Amniotic stem cell (primary cell): ENCODE measurements around the gene CNNM3.

Experiments used
- DNase-seq: peaks from one replicate; lab custom pipeline; 2025; lab: John Stamatoyannopoulos, UW

Gene CNNM3

DNA sequence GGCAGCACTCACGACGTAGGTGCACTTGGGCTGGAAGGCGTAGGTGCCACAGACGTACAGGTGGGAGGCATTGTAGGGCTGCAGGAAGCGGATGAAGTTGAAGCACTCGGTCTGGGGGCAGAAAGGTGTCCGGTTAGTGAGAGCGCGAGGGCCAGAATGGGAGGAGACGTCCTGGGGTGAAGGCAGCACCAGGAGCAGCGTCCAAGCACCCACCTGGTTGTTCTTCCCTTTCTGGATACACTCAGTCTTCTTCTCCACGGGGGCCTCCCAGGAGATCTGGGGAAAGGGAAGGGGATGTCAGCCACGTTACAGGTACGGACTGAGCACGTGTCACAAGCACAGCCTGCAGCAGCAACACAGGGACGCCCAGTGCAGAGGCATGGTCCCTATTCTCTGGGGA is 49.6 kb downstream of the CNNM3 start:
- no peak for DNase-seq

DNA sequence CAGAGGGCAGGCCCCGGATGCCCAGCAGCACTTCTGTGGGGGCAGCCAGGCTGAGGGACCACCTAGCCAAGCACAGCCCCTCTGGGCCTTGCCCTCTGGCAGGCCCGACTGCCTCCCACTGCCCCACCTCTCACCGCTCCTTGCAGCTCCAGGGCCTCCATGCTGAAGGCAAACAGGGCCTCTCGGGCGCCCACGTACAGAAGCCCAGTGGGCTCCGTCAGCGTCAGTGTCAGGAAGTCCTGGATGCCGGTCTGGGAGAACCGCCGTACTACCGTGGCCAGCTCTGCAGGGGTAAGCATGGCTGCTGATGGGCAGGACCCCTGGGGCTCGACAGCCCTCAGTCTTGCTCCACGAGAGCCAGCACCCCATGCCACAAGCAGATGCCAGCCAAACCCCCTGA is 50.1 kb downstream of the CNNM3 start:
- no peak for DNase-seq

DNA sequence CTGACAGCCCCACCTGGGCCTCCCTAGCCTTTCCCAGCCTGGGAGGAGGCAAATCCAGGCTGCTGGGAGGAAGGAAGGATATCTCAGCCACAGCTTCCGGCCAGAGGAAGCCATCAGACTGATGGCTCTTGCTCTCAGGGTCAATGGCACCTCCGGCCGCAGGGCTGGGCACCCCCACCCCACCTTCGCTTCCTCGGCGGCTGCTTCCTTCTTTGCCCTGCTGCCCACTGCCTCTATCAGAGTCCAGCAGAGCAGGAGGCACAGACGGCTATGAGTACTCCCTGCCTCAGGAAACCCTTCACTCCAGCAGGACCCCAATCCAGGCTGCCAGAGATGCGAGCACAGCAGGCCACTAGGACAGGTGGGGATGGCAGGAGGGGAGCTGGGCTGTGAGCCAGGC is 50.5 kb downstream of the CNNM3 start:
- no peak for DNase-seq

DNA sequence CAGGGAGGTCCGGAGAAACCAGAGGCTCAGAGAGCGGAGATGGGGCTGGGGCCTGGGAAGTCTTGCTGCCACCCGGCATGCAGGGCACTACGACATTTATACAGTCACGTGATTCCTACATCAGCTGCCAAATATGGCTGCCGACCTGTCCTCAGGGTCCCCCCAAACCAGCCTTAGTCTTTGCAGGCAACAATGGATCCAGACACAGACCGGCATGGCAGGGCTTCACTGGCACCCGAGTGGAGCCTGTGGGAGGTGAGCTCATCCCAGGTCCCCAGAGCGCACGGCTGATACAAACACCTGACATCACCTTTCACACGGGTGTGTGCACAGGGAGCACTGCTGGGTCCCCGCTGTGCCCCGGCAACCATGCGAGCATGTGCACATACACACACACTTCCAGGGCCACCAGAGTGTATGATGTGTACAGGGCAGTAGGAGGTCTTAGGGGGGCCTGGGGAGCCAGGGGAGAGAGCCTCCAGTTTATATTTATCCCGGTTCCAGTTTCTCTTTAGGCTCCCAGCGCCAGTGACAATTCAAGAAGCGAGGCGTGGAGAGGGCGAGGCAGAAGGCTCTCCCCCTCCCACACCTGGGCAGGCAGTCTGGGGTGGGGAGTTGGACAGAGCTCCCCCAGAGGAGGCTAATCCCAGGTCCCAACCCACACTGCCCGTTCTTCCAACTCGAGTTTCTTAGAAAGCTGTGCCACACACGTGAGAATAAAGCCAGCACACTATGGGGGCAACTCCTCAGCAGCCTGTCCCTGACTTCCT is 51.1 kb downstream of the CNNM3 start:
- DNase-seq, result no peak

DNA sequence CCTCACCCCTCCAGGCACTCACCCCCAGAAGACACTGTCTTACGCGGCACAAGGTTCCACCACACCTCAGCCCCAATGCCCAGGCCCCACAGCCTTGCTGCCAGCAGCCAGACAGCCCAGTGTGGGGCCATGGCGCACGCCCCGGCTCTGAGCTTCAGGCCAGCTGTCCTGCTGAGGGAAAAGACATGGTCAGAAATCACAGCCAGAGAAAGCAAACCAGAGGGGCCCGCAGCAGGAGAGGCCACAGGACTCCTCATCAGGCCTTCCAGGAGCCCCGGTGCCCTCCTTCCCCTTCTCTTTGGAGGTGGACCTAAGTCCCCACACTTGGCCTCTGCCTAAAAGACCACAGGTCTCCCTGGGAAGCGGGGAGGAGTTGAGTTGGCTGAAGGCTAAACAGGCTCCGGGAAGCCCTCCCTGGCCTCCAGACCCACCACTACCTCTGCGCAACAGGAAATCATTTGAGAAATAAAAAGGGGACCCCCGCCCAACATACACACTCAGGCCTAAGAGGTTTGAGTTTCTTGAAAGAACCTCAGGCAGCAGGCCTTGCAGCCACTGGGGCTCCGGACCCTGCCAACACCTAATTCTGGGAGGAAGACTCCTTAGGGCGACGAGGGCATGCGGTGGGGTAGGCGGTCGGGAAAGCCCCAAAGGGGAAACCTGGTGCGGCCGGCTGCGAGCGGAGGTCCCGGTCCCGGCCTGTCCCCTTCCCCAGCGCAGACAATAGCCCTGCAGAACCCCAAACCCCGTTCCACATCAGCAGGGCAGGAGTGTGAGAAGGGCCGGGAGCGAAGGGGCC is 51.9 kb downstream of the CNNM3 start:
- DNase-seq, result no peak

DNA sequence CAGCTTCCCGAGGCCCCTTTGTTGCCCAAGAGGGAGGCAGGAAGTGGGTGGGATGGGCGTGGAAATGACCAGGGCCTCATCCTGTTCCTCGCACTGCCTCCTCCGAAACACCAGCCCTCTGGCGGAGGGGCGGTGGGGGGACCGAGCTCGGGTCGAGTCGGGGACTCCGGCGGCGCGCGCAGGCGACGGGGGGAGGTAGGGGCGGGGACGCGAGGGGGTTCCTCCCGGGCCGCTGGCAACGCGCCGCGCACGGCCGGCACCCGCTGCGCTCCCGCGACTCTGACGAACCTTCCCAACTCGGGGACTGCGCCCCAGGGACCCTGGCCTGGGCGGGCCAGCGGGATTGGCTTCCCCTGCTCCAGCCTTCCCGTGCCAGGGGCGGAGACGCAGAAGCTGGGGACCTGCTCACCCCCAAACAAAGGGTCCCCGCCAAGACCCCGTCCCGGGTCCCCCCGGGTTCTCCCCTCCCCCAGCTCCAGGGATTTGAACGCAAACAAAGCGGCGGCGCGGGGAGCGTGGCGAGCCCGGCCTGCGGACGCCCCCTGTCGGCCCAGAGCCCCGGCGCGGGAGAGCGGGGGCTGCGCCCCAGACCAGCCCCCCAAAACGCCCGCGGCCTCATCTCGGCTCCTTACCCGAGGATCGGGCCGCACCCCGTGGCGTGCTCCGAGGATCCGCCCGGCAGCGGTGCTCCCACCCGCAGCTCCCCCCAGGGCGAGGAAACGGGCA is 52.6 kb downstream of the CNNM3 start:
- peak; percentile 82 for DNase-seq

DNA sequence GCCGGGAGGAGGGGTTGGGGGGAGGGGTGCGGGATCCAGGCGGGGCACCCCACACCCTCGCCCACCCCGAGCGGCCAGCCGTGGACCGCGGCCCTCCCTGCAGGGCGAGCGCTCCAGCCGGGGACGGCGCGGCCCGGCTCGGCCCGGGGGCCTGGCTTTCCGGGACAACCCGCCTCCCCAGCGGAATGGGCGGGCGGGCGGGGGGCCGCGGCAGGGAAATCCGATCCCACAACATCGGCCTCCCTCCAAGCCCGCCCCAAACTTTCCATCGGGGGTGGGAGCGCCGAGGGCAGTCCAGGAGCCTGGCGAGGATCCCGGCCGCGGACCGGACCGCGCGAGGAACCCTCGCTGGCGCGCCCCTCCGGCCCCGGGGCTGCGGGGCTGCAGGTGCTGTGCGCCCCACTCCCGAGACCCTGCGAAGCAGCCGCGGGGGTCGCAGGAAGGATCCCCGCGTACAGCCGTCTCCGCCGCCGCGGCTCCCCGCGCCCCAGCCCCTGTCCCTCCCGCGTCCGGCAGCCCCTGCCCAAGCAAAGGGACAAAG is 53.3 kb downstream of the CNNM3 start:
- peak; percentile 26 for DNase-seq

DNA sequence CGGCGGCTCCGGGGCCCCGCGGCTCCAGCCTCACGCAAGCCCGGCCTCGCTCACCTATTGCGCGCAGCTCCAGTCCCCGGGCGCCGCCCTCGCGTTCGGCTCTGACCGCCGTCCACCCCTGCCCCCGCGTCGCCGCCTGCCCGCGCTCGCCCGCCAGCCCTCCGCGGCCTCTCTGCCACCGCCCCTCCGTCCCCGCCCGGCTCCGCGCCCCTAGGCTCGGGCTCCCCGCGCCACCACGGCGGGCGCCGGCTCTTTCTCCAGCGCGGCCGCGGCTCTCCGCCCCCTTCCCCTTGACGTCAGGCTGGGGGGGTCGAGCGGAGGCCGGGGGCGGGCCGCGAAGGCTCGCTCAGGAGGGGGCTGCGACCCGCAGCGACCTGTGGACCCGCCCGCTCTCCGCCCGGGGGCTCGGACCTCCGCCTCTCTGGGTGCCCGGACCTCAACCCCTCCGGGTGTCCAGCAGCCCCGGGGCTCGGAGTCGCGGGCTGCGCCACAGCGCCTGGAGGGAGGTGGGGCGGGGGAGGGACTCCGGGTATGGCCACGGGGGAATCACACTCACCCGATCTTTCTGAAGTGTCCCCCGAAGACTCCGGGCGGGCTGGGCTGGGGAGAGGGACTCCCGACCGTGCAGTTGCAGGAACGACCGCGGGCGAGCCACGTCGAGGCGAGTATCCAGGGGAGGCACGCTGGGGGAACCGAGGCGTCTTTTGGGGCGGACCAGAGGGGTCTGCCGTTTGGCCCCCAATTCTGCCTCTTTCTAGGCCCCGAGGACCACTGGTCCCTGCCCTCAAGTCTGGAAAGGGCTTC is 54.0 kb downstream of the CNNM3 start, which contains the start of gene SEMA4C:
Gene SEMA4C (minus strand): TSS at position 259 of the 804 bp plus-strand sequence. CDS start 2,194 bp downstream, outside the sequence.
- DNase-seq, result no peak

DNA sequence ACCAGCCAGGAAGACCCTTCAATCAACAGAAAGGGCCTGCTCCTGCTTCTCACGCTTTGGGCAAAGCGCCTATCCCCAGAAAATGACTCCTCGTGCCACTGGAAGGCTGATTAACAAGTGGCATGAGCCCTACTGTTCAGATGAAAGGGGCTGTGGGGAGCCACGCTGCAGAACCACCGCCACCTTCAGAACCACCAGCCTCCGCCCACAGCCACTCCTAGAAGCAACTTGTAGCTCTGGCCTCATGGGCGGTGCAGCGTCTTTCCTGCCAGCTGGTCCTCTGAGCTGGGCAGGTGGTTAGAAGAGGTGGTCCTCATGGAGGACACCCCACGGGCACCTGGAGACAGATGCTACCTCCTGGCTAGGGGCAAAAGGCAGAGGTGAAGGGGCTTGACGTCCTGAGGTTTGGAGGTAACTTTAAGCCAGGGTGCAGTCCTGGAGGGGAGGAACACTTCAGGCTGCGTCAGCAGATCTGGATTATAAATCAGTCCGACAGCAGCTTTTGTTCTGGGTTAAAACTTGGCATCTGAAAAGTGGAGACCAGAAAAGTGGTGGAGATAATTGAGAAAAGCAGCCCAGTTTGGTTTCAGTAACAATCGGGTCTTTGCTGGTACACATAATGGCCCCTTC is 54.7 kb downstream of the CNNM3 start:
- DNase-seq, result no peak

DNA sequence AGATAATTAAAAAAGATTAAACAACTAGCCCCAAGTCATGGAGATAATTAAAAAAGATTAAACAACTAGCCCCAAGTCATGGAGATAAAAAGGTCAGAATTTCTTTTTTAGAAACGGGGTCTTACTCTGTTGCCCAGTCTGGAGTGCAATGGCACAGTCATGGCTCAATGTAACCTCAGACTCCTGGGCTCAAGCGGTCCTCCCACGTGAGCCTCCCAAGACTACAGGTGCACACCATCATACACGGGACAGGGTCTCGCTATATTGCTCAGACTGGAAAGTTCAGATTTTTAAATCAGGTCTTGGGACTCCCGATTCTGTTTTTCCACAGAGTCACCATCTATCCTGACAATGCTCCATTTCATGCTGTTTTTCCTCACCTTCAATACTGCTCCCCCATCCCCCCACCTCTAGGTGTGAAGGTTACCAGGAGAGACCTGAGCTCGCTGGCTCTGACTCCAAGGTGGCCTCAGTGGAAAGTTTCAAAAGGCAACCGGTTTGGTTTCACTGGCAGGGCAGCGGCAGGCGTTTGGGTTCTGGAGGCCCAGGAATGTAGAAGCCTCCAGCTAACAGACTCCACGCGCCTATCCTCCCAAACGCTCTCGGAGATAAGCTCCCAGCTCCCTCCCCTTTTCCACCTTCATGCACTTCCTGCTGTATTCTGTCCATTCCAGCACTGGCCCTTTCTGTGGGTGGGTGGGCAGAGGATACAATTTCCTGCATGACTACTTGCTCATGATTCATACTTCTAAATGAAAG is 56.7 kb downstream of the CNNM3 start:
- no peak for DNase-seq

DNA sequence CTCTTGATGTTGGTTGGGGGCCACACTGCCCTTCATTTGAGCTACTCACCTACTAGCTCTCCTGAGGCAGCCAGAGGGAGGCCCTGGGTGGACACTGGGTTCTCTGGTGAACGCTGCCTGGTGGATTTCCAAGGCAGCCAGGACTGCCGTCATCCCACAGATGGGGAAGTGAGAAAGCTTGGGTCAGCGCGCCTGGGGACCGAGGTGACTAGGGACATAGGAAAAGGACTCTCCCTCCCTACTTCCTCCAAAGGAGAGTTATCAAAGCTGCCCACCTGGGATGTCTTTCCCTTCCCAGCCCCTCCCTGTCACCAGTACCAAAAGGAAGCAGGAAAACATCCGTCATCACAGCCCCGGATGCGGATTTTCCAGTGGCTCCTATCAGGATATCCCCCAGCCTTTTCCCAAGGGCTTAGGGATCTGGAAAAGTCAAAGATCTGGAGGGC is 57.6 kb downstream of the CNNM3 start:
- DNase-seq, result no peak

DNA sequence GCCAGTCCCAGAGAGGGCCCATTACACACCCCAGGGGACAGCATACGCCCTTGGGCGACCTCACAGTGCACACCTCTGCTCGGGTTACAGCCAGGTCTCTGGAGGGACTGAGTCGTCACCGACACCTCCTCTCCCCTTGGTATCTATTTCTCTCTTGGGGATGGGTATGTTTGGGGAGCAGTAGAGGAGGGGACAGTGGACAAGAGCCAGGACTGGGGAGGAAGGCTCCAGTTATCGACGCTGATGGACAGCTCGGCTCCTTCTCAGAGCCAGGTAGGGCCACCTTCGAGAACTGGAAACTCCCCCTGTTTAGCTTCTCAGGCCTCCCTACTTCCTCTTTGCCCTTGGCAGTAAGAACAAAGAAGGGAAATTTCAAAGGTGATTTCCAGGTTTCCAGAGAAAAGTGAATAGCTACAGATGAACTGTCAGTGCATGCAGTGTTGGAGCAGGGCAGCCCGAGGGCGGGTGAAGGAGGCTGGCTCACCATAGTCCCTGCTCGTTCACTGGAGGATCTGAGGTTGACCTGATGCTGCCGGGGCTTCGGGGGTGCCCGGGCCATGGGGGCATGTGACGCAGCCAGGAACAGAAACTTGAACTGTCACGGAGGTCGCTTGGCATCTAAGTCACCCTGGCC is 58.2 kb downstream of the CNNM3 start:
- DNase-seq, result no peak

DNA sequence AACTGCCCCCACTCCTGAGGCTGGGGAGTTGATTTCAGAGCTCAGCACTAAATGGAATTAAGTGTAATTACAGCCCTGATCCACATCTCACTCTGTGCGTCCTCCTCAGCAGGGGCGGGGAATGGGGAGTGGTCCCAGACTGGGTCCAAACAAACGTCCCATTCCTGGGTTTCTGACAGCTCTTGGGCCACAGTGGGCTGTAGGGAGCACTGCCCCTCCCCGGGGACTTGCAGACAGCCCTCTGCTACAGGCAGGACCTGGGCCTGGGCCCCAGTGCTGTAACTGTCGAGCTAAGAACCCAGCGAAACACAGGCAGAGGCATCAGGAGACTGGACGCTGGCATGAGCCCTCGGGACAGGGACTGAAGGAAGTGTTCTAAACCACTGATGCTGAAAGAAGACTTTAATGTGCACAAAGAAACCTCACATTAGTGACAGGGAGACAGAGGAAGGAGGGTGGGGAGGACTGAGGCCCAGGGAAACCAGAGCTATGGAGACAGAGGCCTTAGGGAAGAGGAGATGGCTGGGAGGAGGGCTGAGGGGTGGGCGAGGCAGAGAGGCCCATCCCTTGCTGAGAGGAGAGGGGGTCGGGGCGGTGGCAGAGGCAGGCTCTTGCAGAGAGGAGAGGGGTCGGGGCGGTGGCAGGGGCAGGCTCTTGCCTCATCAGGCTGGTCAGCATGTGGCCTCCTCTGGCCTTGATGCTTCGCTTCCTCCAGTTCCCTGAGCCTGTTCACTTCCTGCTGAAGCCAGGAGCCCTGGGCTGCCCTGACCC is 59.6 kb downstream of the CNNM3 start:
- DNase-seq, result no peak

DNA sequence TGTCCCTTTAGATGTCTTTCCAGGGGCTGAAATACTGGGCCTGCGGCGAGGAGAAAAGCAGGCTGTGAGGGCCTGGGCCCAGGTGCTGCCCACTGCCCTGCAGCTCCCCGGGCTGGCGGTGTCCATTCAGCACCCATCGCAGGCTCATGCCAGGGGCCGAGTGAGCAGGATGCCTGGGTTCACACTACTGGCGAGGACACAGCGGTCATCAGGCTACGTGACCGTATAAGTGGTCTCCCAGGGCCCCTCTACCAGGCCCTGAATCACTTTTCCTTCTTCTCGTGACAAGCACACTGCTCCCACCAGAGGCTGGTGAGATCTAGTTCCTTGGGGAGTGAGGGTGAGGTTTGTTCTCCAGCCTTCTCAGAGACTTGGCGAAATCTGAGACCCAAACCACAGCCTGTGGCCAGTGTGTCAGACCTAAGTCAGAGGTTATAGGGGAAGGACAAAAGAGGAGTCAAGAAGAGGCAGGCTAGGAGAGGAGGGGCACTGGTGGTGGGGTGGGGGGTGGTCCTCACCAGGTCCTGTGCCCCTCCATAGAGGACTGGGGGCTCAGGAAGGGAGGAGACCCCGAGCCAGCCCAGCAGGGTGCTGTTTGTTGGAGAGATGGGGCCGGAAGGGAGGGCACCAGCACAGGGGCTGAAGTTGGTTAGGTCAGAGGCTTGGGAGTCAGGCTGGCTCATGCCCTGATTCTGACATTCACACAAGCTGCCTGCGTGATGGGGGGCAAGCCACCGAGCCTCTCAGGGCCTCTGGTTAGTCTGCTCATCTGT is 60.4 kb downstream of the CNNM3 start:
- no peak for DNase-seq

DNA sequence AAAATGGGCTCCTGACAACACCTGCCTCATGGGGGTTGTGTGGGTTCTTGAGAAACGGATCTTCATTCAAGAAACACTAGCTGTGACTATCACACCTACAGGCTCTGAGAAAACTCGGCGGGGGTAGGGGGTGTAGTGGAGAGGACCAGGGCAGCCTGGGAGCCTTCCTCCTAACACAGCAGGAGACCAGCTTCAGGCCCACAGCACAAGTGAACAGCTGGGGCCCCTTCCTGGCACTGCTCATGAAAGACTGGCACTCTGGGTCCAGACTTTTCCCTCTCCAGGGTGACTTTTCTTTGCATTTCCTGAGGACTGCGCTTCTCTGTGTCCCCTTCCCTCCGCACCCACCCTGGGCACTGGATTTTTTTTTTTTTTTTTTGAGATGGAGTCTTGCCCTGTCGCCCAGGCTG is 61.0 kb downstream of the CNNM3 start:
- no peak for DNase-seq

DNA sequence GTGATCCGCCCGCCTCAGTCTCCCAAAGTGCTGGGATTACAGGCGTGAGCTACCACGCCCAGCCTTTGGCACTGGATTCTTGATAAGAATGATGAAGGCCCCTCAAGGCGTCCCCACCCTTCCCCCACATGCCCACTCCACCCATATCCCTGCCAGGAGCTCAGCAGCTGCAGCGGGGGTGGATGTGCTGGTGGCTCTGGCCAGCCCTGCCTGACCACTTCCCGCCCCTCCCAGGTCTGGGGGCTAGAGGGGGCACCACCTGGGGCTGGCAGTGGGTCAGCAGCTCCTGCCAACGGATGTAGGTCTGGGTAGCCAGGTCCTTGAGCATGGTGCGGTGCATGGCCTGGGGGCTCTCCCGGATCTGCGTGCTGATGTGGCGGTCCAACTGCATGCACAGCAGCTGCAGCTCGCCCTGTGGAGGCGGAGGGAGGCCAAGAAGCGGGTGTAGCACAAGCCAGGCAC is 61.6 kb downstream of the CNNM3 start:
- DNase-seq, result no peak

DNA sequence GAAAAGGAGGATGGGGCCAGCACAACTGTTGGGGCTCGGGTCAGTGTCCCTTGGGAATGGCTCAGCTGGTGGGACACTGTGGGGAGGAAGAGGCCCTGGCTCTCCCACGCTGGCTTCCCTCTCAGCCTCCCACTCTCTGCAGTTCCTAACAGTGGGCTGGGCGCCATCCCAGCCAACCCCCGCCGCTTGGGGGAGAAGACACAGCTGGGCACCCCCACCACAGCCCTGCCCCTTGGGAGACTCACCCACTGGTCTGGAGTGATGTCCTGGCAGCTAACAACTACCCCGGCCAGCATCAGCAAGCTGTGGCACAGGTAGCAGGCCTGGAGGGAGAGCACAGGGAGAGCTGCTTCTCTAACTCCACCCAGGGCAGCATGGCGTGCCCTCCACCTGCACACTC is 62.1 kb downstream of the CNNM3 start:
- DNase-seq, result no peak
